GM23248 (cell line): ENCODE measurements around the gene ASPRV1.

ENCODE experiments used
- EZH2 ChIP-seq: fragments of 200-600 bp; sonication (generic); IDR thresholded peaks from 2 replicates; pipeline ENCODE4 v1.6.1; 2018; ENCODE audit warnings: antibody characterized with exemption, mild to moderate bottlenecking; ENCODE audit not compliant: insufficient read depth, poor library complexity, severe bottlenecking
- EZH2phosphoT487 ChIP-seq: fragments of 200-600 bp; sonication (generic); IDR thresholded peaks from 2 replicates; pipeline ENCODE4 v1.6.1; 2018; ENCODE audit warnings: antibody characterized with exemption, moderate library complexity, mild to moderate bottlenecking, low read depth; ENCODE audit not compliant: insufficient read depth

DNA sequence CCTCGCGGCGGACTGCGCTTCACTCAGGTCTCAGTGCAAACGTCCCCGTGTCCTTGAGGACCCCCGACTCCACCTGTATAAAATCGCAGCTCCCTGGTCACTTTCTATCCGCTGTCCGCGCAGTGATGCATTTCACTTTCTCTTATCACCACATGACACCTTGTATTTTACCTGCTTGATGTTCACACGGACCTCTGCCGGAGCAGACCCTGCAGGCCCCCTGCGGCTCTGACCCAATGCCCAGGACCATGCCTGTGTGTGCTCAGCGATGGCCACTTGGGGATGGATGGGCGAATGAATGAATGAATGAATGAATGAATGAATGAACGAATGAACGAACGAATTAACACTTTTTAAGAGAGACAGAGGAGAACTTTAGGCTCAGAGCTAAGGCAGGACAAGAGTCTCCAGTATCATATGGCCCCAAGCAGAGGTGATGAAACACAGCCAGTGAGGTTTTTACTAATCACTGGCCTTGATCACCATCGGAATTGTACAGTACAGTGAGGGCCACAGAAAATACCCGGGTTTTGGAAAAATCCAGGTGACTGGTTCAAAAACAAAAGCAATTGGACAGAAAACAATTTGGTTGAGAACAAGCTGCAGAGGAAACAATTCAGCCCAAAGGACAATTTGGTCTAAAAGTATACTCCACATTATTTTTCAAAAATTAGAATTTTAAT is 12.3 kb downstream of the ASPRV1 start:
- TF ChIP-seq EZH2: no peak
- TF ChIP-seq EZH2phosphoT487: no peak
